ENCODE results near the gene CS. TPM values are rescaled to one million over a fixed set of nuclear protein-coding genes. Genes with fewer than 3 reads are reported as not detected.

CS gene
- polyA plus RNA-seq, 3 donors: 55.7 to 156 (median 86.1) TPM

DNA sequence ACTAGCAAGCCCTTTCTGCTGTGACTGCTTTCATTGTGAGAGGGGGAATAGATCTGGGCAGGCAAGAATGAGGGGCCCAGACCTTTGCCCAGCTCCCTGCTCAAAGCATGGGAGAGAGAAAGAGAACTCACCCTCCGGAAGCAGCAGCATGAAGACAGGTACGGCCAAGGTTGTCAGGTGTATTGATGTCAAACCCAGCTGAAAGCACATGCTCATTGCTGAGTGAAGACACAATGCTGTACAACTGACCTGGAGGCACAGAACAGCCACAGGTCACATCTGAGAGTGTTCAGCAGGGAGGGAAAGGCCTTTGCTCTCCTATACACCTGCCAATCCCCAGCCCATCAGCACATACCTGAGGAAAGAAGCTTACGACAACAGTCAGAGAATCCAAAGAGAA lies 47.5 kb downstream of the CS start:
- peaks cover 14% of the 10 kb centered on the region for H3K79me2 ChIP-seq (ENCODE audit: insufficient read depth, low read length)
- peaks cover 12% of the 10 kb centered on the region for H4K20me1 ChIP-seq (ENCODE audit: insufficient read depth, low read length)
- H3K9me3 Mint-ChIP-seq: no peaks in the 10 kb centered on the region
- H3K27me3 ChIP-seq (ENCODE audit: control insufficient read depth in 2 of 2, insufficient read depth in 2 of 2, low read length in 2 of 2): no peaks in the 10 kb centered on the region
- no peak overlapping the region for H3K9ac ChIP-seq (ENCODE audit: insufficient read depth, low read length, poor library complexity, severe bottlenecking)
- 100% methylated on average over 1 of the region's 3 CpGs for WGBS (ENCODE audit: insufficient coverage)
- H3K4me3 Mint-ChIP-seq: no peak overlapping the region
- TF ChIP-seq, protein P1, sequence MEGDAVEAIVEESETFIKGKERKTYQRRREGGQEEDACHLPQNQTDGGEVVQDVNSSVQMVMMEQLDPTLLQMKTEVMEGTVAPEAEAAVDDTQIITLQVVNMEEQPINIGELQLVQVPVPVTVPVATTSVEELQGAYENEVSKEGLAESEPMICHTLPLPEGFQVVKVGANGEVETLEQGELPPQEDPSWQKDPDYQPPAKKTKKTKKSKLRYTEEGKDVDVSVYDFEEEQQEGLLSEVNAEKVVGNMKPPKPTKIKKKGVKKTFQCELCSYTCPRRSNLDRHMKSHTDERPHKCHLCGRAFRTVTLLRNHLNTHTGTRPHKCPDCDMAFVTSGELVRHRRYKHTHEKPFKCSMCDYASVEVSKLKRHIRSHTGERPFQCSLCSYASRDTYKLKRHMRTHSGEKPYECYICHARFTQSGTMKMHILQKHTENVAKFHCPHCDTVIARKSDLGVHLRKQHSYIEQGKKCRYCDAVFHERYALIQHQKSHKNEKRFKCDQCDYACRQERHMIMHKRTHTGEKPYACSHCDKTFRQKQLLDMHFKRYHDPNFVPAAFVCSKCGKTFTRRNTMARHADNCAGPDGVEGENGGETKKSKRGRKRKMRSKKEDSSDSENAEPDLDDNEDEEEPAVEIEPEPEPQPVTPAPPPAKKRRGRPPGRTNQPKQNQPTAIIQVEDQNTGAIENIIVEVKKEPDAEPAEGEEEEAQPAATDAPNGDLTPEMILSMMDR (IDR thresholded peaks at IDR 0.05): no peak
- no peak overlapping the region for H3K27ac Mint-ChIP-seq
- no peak overlapping the region for H3K27ac ChIP-seq (ENCODE audit: low read depth in 1 of 2, low read length in 2 of 2)
- H3K4me1 ChIP-seq (ENCODE audit: control insufficient read depth in 1 of 2, insufficient read depth in 2 of 2, low read length in 2 of 2): peaks cover 8% of the 10 kb centered on the region in 2 donors
- no peak overlapping the region for H3K4me3 ChIP-seq (replicated peaks in 1 of 3; ENCODE audit: low read depth in 2 of 3, low read length in 3 of 3)
- peaks cover 11% of the 10 kb centered on the region for H3K4me1 Mint-ChIP-seq
- H2AFZ ChIP-seq (ENCODE audit: insufficient read depth, low read depth, low read length, poor library complexity, severe bottlenecking): no peak overlapping the region
- peaks cover 66 to 81% of the 10 kb centered on the region in 2 donors for H3K36me3 Mint-ChIP-seq
- no peak for DNase-seq
- peaks cover 0 to 1% (median 0%) of the 10 kb centered on the region in 3 donors for H3K27me3 Mint-ChIP-seq (ENCODE audit: low read depth in 3 of 3)
- intact Hi-C loops (cut with micrococcal nuclease): loop anchor here in 1 of 2 donors (10.0 kb wide), 1 partner anchor 58 kb away; no protein-coding TSS in a partner anchor
- no peaks in the 10 kb centered on the region for H3K9me3 ChIP-seq (replicated peaks in 1 of 2; ENCODE audit: control insufficient read depth in 1 of 2, insufficient read depth in 1 of 2, low read length in 2 of 2)
- peaks cover 75 to 80% of the 10 kb centered on the region in 2 donors for H3K36me3 ChIP-seq (replicated peaks in 1 of 2; ENCODE audit: control insufficient read depth in 1 of 2, insufficient read depth in 2 of 2, low read length in 2 of 2)
- no peak overlapping the region for H3K4me2 ChIP-seq (replicated peaks; ENCODE audit: extremely low read depth, low read length, poor library complexity, severe bottlenecking)

DNA sequence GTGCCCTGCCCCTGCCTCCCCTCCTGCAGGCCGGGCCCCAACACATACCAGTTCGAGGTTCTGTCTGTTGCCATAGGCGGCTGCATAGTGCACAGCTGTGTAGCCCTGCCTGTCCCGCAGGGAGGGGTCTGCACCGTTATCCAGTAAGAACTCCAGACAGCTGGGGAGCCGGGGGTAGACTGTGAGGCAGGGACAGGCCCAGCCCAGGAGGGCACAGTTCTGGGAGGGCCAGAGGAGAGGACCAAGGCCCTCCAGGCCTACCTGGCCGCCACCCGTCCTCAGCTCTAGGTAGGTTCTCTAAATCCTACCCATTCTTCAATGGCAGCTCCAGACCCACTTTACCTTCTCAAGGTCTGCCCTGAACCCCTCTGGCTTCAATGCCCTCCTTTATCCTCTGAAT lies 51.4 kb downstream of the CS start:
- TF ChIP-seq, protein P1 (IDR thresholded peaks at IDR 0.05): no peak
- H3K9me3 Mint-ChIP-seq: no peaks in the 10 kb centered on the region
- intact Hi-C loops (cut with micrococcal nuclease): no loop called here
- H3K9ac ChIP-seq (ENCODE audit: insufficient read depth, low read length, poor library complexity, severe bottlenecking): no peak overlapping the region
- no peaks in the 10 kb centered on the region for H3K4me1 ChIP-seq (ENCODE audit: control insufficient read depth in 1 of 2, insufficient read depth in 2 of 2, low read length in 2 of 2)
- H3K4me2 ChIP-seq (replicated peaks; ENCODE audit: extremely low read depth, low read length, poor library complexity, severe bottlenecking): no peak overlapping the region
- H2AFZ ChIP-seq (ENCODE audit: insufficient read depth, low read depth, low read length, poor library complexity, severe bottlenecking): no peak overlapping the region
- no peaks in the 10 kb centered on the region for H3K27me3 ChIP-seq (ENCODE audit: control insufficient read depth in 2 of 2, insufficient read depth in 2 of 2, low read length in 2 of 2)
- WGBS (ENCODE audit: insufficient coverage): 92% methylated on average over 8 of the region's 8 CpGs
- no peak overlapping the region for H3K4me3 Mint-ChIP-seq
- H3K27ac Mint-ChIP-seq: peak overlapping the region in 2 of 7 donors; percentile 55 to 66
- DNase-seq: no peak
- H3K27ac ChIP-seq (ENCODE audit: low read depth in 1 of 2, low read length in 2 of 2): no peak overlapping the region
- no peaks in the 10 kb centered on the region for H3K79me2 ChIP-seq (ENCODE audit: insufficient read depth, low read length)
- no peaks in the 10 kb centered on the region for H4K20me1 ChIP-seq (ENCODE audit: insufficient read depth, low read length)
- H3K9me3 ChIP-seq (replicated peaks in 1 of 2; ENCODE audit: control insufficient read depth in 1 of 2, insufficient read depth in 1 of 2, low read length in 2 of 2): no peaks in the 10 kb centered on the region
- peaks cover 0 to 3% (median 0%) of the 10 kb centered on the region in 3 donors for H3K27me3 Mint-ChIP-seq (ENCODE audit: low read depth in 3 of 3)
- no peaks in the 10 kb centered on the region for H3K4me1 Mint-ChIP-seq
- H3K36me3 ChIP-seq (replicated peaks in 1 of 2; ENCODE audit: control insufficient read depth in 1 of 2, insufficient read depth in 2 of 2, low read length in 2 of 2): peaks cover 83 to 86% of the 10 kb centered on the region in 2 donors
- peaks cover 77 to 92% of the 10 kb centered on the region in 2 donors for H3K36me3 Mint-ChIP-seq
- no peak overlapping the region for H3K4me3 ChIP-seq (replicated peaks in 1 of 3; ENCODE audit: low read depth in 2 of 3, low read length in 3 of 3)

All from CD14-positive monocyte (primary cell).